Gastroesophageal sphincter (tissue), 3 donors: ENCODE measurements around the gene TTC3.

Source experiments
- POLR2A ChIP-seq, 2 donors: fragments of 450-650 bp; IDR thresholded peaks; one replicate each; pipeline ENCODE4 v1.6.1; 2017; ENCODE audit warnings: antibody characterized with exemption in 2 of 2, mild to moderate bottlenecking in 2 of 2, moderate library complexity in 1 of 2
- TF ChIP-seq, protein P1 (sequence below), 4 experiments: fragments of 200-600 bp in 2 of 4; fragments of 450-650 bp in 2 of 4; sonication (generic) in 1 of 4; IDR thresholded peaks; one replicate each; pipeline ENCODE4 v1.5.1; 2017 to 2019; ENCODE audit warnings: antibody characterized with exemption in 4 of 4, mild to moderate bottlenecking in 2 of 4, moderate library complexity in 2 of 4

GRCh38 chr21:37128076-37128475 is 55.0 kb downstream of the TTC3 start:
- TF ChIP-seq, protein P1, sequence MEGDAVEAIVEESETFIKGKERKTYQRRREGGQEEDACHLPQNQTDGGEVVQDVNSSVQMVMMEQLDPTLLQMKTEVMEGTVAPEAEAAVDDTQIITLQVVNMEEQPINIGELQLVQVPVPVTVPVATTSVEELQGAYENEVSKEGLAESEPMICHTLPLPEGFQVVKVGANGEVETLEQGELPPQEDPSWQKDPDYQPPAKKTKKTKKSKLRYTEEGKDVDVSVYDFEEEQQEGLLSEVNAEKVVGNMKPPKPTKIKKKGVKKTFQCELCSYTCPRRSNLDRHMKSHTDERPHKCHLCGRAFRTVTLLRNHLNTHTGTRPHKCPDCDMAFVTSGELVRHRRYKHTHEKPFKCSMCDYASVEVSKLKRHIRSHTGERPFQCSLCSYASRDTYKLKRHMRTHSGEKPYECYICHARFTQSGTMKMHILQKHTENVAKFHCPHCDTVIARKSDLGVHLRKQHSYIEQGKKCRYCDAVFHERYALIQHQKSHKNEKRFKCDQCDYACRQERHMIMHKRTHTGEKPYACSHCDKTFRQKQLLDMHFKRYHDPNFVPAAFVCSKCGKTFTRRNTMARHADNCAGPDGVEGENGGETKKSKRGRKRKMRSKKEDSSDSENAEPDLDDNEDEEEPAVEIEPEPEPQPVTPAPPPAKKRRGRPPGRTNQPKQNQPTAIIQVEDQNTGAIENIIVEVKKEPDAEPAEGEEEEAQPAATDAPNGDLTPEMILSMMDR (IDR thresholded peaks at IDR 0.05): no peak
- no peak for TF ChIP-seq POLR2A (IDR thresholded peaks at IDR 0.05)
